GM23248 (cell line): ENCODE measurements around the gene BCORL1.

Source experiments
- EZH2 ChIP-seq: fragments of 200-600 bp; sonication (generic); IDR thresholded peaks from 2 replicates; pipeline ENCODE4 v1.6.1; 2018; ENCODE audit warnings: antibody characterized with exemption, mild to moderate bottlenecking; ENCODE audit not compliant: insufficient read depth, poor library complexity, severe bottlenecking
- EZH2phosphoT487 ChIP-seq: fragments of 200-600 bp; sonication (generic); IDR thresholded peaks from 2 replicates; pipeline ENCODE4 v1.6.1; 2018; ENCODE audit warnings: antibody characterized with exemption, moderate library complexity, mild to moderate bottlenecking, low read depth; ENCODE audit not compliant: insufficient read depth

GRCh38 chrX:130095249-130096030 is 113.0 kb downstream of the BCORL1 start:
- TF ChIP-seq EZH2 (no peak), EZH2phosphoT487 (no peak)
